ENCODE measurements around the gene CACNA2D3. TPM values are rescaled to one million over a fixed set of nuclear protein-coding genes. Genes with fewer than 3 reads are reported as not detected.

The CACNA2D3 gene
- polyA plus RNA-seq, 2 of the 4 experiments (the other 2 are of a cell fraction) = 0.04 to 0.05 TPM

- no peak overlapping the region for H3K4me3 ChIP-seq
- no peaks in the 10 kb centered on the region for H3K9me3 ChIP-seq
- no peak overlapping the region for H3K4me2 ChIP-seq
- TF ChIP-seq PHF8 (IDR thresholded peaks at IDR 0.05; ENCODE audit: borderline replicate concordance, low read depth) (no peak), BHLHE40 (IDR thresholded peaks at IDR 0.05; ENCODE audit: low read depth, low read length) (no peak), KDM5A (IDR thresholded peaks at IDR 0.05) (no peak), SREBF2 (IDR thresholded peaks at IDR 0.05) (no peak), EP300 (IDR thresholded peaks at IDR 0.05) (no peak), RARB (CRISPR knock-in tag; IDR thresholded peaks at IDR 0.05) (no peak), MAZ (IDR thresholded peaks at IDR 0.05; ENCODE audit: borderline replicate concordance, low read depth, low read length) (no peak), HEYL (CRISPR knock-in tag; IDR thresholded peaks at IDR 0.05) (no peak), MAFK (IDR thresholded peaks at IDR 0.05; ENCODE audit: partially characterized antibody) (no peak), ZSCAN20 (CRISPR knock-in tag; IDR thresholded peaks at IDR 0.05) (no peak), NR3C1 (IDR thresholded peaks at IDR 0.05) (no peak)
- TF ChIP-seq, protein P1, sequence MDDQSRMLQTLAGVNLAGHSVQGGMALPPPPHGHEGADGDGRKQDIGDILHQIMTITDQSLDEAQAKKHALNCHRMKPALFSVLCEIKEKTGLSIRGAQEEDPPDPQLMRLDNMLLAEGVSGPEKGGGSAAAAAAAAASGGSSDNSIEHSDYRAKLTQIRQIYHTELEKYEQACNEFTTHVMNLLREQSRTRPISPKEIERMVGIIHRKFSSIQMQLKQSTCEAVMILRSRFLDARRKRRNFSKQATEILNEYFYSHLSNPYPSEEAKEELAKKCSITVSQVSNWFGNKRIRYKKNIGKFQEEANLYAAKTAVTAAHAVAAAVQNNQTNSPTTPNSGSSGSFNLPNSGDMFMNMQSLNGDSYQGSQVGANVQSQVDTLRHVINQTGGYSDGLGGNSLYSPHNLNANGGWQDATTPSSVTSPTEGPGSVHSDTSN (IDR thresholded peaks at IDR 0.05) = no peak
- TF ChIP-seq, protein P2, sequence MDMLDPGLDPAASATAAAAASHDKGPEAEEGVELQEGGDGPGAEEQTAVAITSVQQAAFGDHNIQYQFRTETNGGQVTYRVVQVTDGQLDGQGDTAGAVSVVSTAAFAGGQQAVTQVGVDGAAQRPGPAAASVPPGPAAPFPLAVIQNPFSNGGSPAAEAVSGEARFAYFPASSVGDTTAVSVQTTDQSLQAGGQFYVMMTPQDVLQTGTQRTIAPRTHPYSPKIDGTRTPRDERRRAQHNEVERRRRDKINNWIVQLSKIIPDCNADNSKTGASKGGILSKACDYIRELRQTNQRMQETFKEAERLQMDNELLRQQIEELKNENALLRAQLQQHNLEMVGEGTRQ (IDR thresholded peaks at IDR 0.05) = no peak
- no peaks in the 10 kb centered on the region for H3K4me1 ChIP-seq
- 0% methylated on average over 1 of the region's 1 CpG for WGBS (ENCODE audit: missing lambda C conversion rate)
- POLR2A ChIA-PET = no interaction called here
- no peak overlapping the region for H3K27ac ChIP-seq
- FAIRE-seq = no peak
- no peak for ATAC-seq
- CTCF ChIA-PET = no interaction called here
- no peak for DNase-seq (ENCODE audit: low read depth in 1 of 2, low spot score in 1 of 2)
Observed at GRCh38 chr3:54153477-54153876, 31.1 kb downstream of the CACNA2D3 start.

- Histone ChIP-seq H3K27ac (no peak overlapping the region), H3K4me1 (no peaks in the 10 kb centered on the region), H3K4me2 (no peak overlapping the region), H3K9me3 (no peaks in the 10 kb centered on the region), H3K4me3 (no peak overlapping the region)
- FAIRE-seq (no peak), DNase-seq (ENCODE audit: low read depth in 1 of 2, low spot score in 1 of 2) (no peak), ATAC-seq (no peak)
- ChIA-PET POLR2A (no interaction called here), CTCF (interaction anchor here (0.6 to 1.7 kb wide), 2 partner anchors 11 to 126 kb away, joined by 4 to 7 read pairs; no protein-coding TSS in a partner anchor)
- TF ChIP-seq, protein P3, sequence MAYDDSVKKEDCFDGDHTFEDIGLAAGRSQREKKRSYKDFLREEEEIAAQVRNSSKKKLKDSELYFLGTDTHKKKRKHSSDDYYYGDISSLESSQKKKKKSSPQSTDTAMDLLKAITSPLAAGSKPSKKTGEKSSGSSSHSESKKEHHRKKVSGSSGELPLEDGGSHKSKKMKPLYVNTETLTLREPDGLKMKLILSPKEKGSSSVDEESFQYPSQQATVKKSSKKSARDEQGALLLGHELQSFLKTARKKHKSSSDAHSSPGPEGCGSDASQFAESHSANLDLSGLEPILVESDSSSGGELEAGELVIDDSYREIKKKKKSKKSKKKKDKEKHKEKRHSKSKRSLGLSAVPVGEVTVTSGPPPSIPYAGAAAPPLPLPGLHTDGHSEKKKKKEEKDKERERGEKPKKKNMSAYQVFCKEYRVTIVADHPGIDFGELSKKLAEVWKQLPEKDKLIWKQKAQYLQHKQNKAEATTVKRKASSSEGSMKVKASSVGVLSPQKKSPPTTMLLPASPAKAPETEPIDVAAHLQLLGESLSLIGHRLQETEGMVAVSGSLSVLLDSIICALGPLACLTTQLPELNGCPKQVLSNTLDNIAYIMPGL (CRISPR knock-in tag; IDR thresholded peaks at IDR 0.05; ENCODE audit: borderline replicate concordance) = no peak
- TF ChIP-seq MAFK (IDR thresholded peaks at IDR 0.05; ENCODE audit: partially characterized antibody) = no peak
- no peak for TF ChIP-seq KDM5A (IDR thresholded peaks at IDR 0.05)
- TF ChIP-seq NFE2L2 (conservative IDR thresholded peaks at IDR 0.05; ENCODE audit: low read length) = no peak
- WGBS (ENCODE audit: missing lambda C conversion rate) = 22% methylated on average over 2 of the region's 2 CpGs
Observed at GRCh38 chr3:54157860-54158259, 35.5 kb downstream of the CACNA2D3 start.

DNA sequence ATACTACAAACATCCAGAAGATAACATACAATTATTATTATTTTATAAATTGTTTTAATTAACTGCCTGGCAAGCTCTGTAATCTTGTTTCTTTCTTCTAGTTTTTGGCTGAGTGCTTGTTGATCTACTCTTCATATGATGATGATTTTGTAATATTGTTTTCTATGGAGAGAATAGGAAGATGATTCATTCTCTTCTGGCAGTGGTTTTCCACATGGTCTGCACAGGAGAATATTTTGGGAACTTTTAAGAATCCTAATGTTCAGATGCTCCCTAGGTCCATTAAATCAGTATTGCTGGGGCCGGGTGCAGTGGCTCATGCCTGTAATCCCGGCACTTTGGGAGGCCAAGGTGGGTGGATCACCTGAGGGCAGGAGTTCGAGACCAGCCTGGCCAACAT is 37.6 kb downstream of the CACNA2D3 start:
- no peak overlapping the region for H3K27ac ChIP-seq
- ChIA-PET CTCF (no interaction called here), POLR2A (no interaction called here)
- no peak overlapping the region for H3K4me3 ChIP-seq
- no peak overlapping the region for H3K4me2 ChIP-seq
- ATAC-seq (no peak), FAIRE-seq (no peak), DNase-seq (ENCODE audit: low read depth in 1 of 2, low spot score in 1 of 2) (no peak)
- 0% methylated on average over 2 of the region's 3 CpGs for WGBS (ENCODE audit: missing lambda C conversion rate)
- H3K4me1 ChIP-seq = no peaks in the 10 kb centered on the region
- no peaks in the 10 kb centered on the region for H3K9me3 ChIP-seq
- TF ChIP-seq, protein P2 (IDR thresholded peaks at IDR 0.05) = no peak
- TF ChIP-seq KDM5A (IDR thresholded peaks at IDR 0.05) = no peak
- TF ChIP-seq MAFK (IDR thresholded peaks at IDR 0.05; ENCODE audit: partially characterized antibody) = no peak
- no peak for TF ChIP-seq RARB (CRISPR knock-in tag; IDR thresholded peaks at IDR 0.05)
- no peak for TF ChIP-seq FOSL2 (IDR thresholded peaks at IDR 0.05)
- TF ChIP-seq FOSL2 (CRISPR knock-in tag; IDR thresholded peaks at IDR 0.05) = no peak
- no peak for TF ChIP-seq MAZ (IDR thresholded peaks at IDR 0.05; ENCODE audit: borderline replicate concordance, low read depth, low read length)
- TF ChIP-seq JUN (IDR thresholded peaks at IDR 0.05) = no peak
- TF ChIP-seq HOXA7 (CRISPR knock-in tag; IDR thresholded peaks at IDR 0.05) = no peak
- no peak for TF ChIP-seq FOXS1 (CRISPR knock-in tag; IDR thresholded peaks at IDR 0.05)
- TF ChIP-seq BHLHE40 (IDR thresholded peaks at IDR 0.05; ENCODE audit: low read depth, low read length) = no peak
- TF ChIP-seq EHMT2 (IDR thresholded peaks at IDR 0.05; ENCODE audit: low read depth) = no peak
- TF ChIP-seq, protein P3 (CRISPR knock-in tag; IDR thresholded peaks at IDR 0.05; ENCODE audit: borderline replicate concordance) = no peak
- TF ChIP-seq, protein P4, sequence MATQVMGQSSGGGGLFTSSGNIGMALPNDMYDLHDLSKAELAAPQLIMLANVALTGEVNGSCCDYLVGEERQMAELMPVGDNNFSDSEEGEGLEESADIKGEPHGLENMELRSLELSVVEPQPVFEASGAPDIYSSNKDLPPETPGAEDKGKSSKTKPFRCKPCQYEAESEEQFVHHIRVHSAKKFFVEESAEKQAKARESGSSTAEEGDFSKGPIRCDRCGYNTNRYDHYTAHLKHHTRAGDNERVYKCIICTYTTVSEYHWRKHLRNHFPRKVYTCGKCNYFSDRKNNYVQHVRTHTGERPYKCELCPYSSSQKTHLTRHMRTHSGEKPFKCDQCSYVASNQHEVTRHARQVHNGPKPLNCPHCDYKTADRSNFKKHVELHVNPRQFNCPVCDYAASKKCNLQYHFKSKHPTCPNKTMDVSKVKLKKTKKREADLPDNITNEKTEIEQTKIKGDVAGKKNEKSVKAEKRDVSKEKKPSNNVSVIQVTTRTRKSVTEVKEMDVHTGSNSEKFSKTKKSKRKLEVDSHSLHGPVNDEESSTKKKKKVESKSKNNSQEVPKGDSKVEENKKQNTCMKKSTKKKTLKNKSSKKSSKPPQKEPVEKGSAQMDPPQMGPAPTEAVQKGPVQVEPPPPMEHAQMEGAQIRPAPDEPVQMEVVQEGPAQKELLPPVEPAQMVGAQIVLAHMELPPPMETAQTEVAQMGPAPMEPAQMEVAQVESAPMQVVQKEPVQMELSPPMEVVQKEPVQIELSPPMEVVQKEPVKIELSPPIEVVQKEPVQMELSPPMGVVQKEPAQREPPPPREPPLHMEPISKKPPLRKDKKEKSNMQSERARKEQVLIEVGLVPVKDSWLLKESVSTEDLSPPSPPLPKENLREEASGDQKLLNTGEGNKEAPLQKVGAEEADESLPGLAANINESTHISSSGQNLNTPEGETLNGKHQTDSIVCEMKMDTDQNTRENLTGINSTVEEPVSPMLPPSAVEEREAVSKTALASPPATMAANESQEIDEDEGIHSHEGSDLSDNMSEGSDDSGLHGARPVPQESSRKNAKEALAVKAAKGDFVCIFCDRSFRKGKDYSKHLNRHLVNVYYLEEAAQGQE (IDR thresholded peaks at IDR 0.05) = no peak
- no peak for TF ChIP-seq RCOR1 (IDR thresholded peaks at IDR 0.05; ENCODE audit: low read depth, low read length)

Data from A549 (cell line).